Esophagus squamous epithelium (tissue), 5 donors: ENCODE measurements around the gene IVNS1ABP. TPM values are rescaled to one million over a fixed set of nuclear protein-coding genes. Genes with fewer than 3 reads are reported as not detected.

Experiments used
- DNase-seq: peaks from one replicate; lab custom pipeline; 2025; lab: John Stamatoyannopoulos, UW
- H3K27ac ChIP-seq, 4 donors: fragments of 200-600 bp; sonication (generic); one replicate each; pipeline ENCODE4 v1.5.1; 2016 to 2019; ENCODE audit warnings: mild to moderate bottlenecking in 1 of 4
- H3K27me3 ChIP-seq, 4 donors: fragments of 200-600 bp; sonication (generic); 1 replicate in 3 of 4; 2 replicates in 1 of 4; pipeline versions ENCODE4 v1.5.1 to v1.6.0; 2017 to 2021; ENCODE audit warnings: antibody characterized with exemption in 1 of 4
- H3K36me3 ChIP-seq, 3 donors: fragments of 200-600 bp; sonication (generic); one replicate each; pipeline ENCODE4 v1.5.1; 2016 to 2019
- H3K4me1 ChIP-seq, 3 donors: fragments of 200-600 bp; sonication (generic); one replicate each; pipeline ENCODE4 v1.5.1; 2017 to 2019
- H3K4me3 ChIP-seq, 4 donors: fragments of 200-600 bp; sonication (generic); 1 replicate in 3 of 4; 2 replicates in 1 of 4; pipeline ENCODE4 v1.5.1; 2016 to 2019; ENCODE audit warnings: mild to moderate bottlenecking in 2 of 4, moderate library complexity in 1 of 4
- H3K9me3 ChIP-seq, 3 donors: fragments of 200-600 bp; sonication (generic); one replicate each; pipeline ENCODE4 v1.5.1; 2016 to 2019
- POLR2A ChIP-seq, 4 donors: fragments of 450-650 bp; IDR thresholded peaks; one replicate each; pipeline ENCODE4 v1.6.1; 2017; ENCODE audit warnings: antibody characterized with exemption in 4 of 4, mild to moderate bottlenecking in 4 of 4, moderate library complexity in 3 of 4
- WGBS, 2 donors: methylation state at CpG; one replicate each; pipeline ENCODE4 v1.1.5; 2018; 5-methylcytosine and 5-hydroxymethylcytosine counted together
- intact Hi-C: fragments of 100-400 bp; cut with DNase I; formaldehyde crosslinking; loops from one replicate; pipeline ENCODE4 v1.15.0; 2022
- total RNA-seq, 4 donors: library from RNA; depleted of rRNA; stranded (reverse); fragments of >200 nt; gene quantifications; one replicate each; pipeline ENCODE4 v1.1.0, GENCODE V29; 2016
- TF ChIP-seq, protein P1 (sequence below), 6 experiments: fragments of 450-650 bp in 4 of 6; fragments of 200-600 bp in 2 of 6; sonication (generic) in 2 of 6; IDR thresholded peaks; one replicate each; pipeline ENCODE4 v1.5.1; 2016 to 2019; ENCODE audit warnings: antibody characterized with exemption in 6 of 6, mild to moderate bottlenecking in 4 of 6, moderate library complexity in 4 of 6
- donor health status: DM: yes; HTN: yes; CAD: no.

Gene IVNS1ABP
- total RNA-seq, 4 donors from 2014 or later = 42.1 to 98.4 (median 52.5) TPM

DNA sequence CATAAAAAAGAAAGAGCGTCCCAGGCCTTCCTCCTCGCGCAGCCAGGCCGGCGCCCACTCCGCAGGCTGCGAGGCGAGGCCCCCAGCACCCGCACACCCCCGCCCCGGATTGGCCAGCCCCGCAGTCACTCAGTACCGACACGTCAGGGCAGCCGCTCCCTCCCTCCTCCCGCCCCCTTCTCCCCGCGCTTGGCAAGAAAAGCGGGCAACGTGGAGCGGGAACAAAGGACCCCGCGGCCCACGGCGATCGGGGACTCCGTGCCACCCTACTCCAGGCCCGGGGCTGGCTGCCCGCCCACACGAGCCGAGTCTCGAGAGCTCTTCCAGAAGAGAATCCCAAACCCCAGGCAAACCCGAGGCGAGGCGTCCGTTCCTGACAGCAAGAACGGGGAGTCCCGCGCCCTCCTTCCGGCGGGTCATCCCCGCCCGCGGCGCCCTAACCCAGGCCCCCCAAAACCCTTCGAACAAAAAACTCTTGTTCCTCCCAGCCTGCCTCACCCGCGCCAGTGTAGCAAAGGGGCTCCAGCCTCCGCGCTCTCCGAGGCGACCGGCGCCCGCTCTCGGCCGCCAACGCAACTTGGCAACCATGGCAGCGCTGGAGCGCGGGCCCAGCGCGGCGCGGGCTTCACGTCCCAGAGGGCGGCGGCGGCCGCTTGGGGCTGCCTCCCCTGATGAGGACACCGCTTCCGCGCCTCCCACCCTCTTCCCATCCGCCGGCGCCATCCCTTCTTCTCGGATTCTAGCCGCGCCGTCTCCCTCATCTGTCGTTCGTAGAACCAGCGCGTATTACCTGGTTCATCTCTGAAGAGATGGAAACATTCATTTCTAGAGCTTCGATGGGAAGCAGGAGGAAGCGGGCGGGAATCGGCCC, 645 bp downstream of the IVNS1ABP start:
- Histone ChIP-seq H3K4me1 (peaks cover 18 to 62% (median 36%) of the 10 kb centered on the region in 3 donors), H3K27ac (peak overlapping the region; percentile 93 to 100 (median 96)), H3K36me3 (no peaks in the 10 kb centered on the region), H3K9me3 (no peaks in the 10 kb centered on the region), H3K27me3 (no peaks in the 10 kb centered on the region), H3K4me3 (peak overlapping the region; percentile 71 to 93 (median 86))
- TF ChIP-seq, protein P1, sequence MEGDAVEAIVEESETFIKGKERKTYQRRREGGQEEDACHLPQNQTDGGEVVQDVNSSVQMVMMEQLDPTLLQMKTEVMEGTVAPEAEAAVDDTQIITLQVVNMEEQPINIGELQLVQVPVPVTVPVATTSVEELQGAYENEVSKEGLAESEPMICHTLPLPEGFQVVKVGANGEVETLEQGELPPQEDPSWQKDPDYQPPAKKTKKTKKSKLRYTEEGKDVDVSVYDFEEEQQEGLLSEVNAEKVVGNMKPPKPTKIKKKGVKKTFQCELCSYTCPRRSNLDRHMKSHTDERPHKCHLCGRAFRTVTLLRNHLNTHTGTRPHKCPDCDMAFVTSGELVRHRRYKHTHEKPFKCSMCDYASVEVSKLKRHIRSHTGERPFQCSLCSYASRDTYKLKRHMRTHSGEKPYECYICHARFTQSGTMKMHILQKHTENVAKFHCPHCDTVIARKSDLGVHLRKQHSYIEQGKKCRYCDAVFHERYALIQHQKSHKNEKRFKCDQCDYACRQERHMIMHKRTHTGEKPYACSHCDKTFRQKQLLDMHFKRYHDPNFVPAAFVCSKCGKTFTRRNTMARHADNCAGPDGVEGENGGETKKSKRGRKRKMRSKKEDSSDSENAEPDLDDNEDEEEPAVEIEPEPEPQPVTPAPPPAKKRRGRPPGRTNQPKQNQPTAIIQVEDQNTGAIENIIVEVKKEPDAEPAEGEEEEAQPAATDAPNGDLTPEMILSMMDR (IDR thresholded peaks at IDR 0.05) = no peak
- TF ChIP-seq POLR2A (IDR thresholded peaks at IDR 0.05) = peak in 2 of 4 donors; percentile 50 to 73
- DNase-seq = peak; percentile 50
- 0% methylated on average over 10 to 18 of the region's 88 CpGs for WGBS, 2 donors
- intact Hi-C loops = no loop called here

DNA sequence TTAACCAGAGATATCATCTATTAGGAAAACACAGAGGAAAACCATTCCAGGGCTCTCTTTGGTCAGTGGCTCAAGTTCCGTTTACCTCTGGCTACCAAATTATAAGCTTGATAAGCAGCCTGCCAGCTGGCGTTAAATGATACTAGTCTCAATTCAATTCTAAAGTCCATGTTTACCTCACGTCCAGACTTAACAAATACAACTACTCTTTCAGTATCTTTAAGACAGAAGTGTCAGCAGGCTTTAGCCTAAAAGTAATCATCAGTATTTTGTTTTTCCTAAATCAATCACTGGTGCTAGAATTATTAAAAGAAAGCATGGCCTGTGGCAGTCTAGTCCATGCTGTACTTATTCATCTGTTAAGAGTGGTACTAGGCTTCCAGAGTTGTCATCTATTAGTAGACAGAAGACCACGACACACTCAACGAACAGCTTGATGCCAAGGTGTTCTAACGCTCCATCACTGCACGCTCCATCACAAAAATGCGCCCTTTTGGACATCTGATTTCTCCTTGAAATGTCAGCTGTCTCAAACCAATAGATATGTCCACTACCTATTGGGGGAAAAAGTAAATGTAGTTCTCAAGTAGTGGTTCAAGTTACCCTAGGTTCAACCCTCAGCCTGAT, 1.5 kb downstream of the IVNS1ABP start:
- WGBS, 2 donors = 8 to 12% methylated on average over 8 of the region's 8 CpGs
- DNase-seq = no peak
- no peaks in the 10 kb centered on the region for H3K27me3 ChIP-seq
- intact Hi-C loops = no loop called here
- no peaks in the 10 kb centered on the region for H3K9me3 ChIP-seq
- no peak for TF ChIP-seq POLR2A (IDR thresholded peaks at IDR 0.05)
- TF ChIP-seq, protein P1 (IDR thresholded peaks at IDR 0.05) = no peak
- H3K4me1 ChIP-seq = peaks cover 18 to 71% (median 36%) of the 10 kb centered on the region in 3 donors
- peak overlapping the region; percentile 71 to 93 (median 86) for H3K4me3 ChIP-seq
- peak overlapping the region; percentile 93 to 100 (median 96) for H3K27ac ChIP-seq
- peaks cover under 1 to 6% (median 1%) of the 10 kb centered on the region in 3 donors for H3K36me3 ChIP-seq

DNA sequence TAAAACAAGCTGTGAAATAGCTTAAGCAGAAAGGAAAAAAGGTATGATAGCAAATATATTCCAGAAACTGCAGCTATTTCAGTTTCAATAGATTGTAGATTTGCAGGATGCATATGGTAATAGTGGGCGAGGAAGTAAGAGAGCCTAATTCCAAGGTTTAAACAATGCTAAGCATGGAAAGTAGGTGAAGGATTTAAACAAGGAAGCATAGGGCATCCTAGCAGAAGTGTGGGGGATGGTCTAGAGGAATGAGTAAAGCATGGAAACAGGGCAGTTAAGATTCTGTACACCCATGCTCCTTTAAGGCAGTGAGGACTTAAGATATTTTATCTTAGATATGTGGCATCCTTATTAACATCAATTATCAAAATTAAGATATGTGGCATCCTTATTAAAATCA, 2.6 kb downstream of the IVNS1ABP start:
- Histone ChIP-seq H3K9me3 (no peaks in the 10 kb centered on the region), H3K27me3 (no peaks in the 10 kb centered on the region), H3K27ac (peak overlapping the region in 2 of 4 donors; percentile 14 to 100), H3K36me3 (peaks cover 5 to 17% (median 8%) of the 10 kb centered on the region in 3 donors), H3K4me1 (peaks cover 23 to 81% (median 36%) of the 10 kb centered on the region in 3 donors), H3K4me3 (peak overlapping the region in 3 of 4 donors; percentile 71 to 93 (median 80))
- intact Hi-C loops = no loop called here
- no peak for TF ChIP-seq POLR2A (IDR thresholded peaks at IDR 0.05)
- TF ChIP-seq, protein P1 (IDR thresholded peaks at IDR 0.05) = no peak
- 25 to 26% methylated on average over 1 of the region's 1 CpG for WGBS, 2 donors
- DNase-seq = no peak

DNA sequence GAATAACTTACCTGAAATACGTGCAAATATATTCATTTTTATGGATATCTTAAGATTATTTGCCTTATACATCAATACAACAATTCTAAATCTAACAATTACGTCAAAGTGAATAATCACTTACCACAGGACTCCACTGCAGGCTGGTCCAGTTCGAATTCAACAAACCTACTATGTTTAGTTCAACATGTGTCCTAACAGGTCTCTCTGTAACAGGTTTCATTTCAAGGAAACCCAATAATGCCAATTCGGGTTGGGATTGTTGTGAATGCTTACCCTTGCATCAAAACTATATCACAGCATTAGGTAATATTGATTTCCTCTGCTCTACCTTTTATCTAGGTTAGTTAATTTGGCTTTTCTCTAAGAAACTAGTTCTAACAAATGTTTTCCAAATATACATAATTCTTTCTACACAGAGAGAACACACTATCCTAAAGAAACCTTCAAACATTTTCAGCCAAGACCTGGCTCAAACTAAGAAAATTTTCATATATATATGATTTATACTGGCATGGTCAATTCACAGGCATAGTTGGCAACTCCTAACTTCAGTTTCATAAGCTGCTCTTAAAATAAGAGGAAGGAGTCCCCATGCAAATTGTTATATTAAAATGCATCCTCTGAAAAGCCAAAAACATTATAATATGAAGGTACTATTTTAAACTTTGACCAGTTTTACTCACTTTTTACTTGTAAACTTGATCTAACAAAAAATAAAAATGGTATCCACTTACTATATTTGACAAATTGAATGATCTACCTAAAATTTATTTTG, 4.5 kb downstream of the IVNS1ABP start:
- no peak for DNase-seq
- no peak for TF ChIP-seq POLR2A (IDR thresholded peaks at IDR 0.05)
- TF ChIP-seq, protein P1 (IDR thresholded peaks at IDR 0.05) = no peak
- Histone ChIP-seq H3K27ac (peak overlapping the region in 1 of 4 donors; percentile 6), H3K4me3 (peak overlapping the region in 1 of 4 donors; percentile 7), H3K4me1 (peaks cover 16 to 67% (median 30%) of the 10 kb centered on the region in 3 donors), H3K36me3 (peaks cover 8 to 36% (median 17%) of the 10 kb centered on the region in 3 donors), H3K9me3 (no peaks in the 10 kb centered on the region), H3K27me3 (no peaks in the 10 kb centered on the region)
- WGBS, 2 donors = 42 to 46% methylated on average over 4 of the region's 4 CpGs
- intact Hi-C loops = no loop called here
